Measurements from ENCODE around the gene TAF1D.
"Not testable (repeated sequence)": the region's sequence is repeated elsewhere in the genome, so short reads cannot be mapped to it uniquely, and the experiment has no call there.

TAF1D gene

GRCh38 chr11:93767018-93767417 lies 25.7 kb upstream of the TAF1D start:
- Mint-ChIP-seq H3K4me1 (no peaks in the 10 kb centered on the region), H3K9me3 (no peaks in the 10 kb centered on the region), H3K4me3 (no peak overlapping the region), H3K27me3 (ENCODE audit: low read depth) (no peaks in the 10 kb centered on the region), H3K36me3 (ENCODE audit: low read depth) (peaks cover 14% of the 10 kb centered on the region), H3K27ac (no peak overlapping the region)
- no peak for TF ChIP-seq CTCF (IDR thresholded peaks at IDR 0.05; ENCODE audit: unreplicated experiment in 3 of 3)

GRCh38 chr11:93766504-93766903 lies 25.2 kb upstream of the TAF1D start:
- Mint-ChIP-seq H3K4me1 (no peaks in the 10 kb centered on the region), H3K36me3 (ENCODE audit: low read depth) (peaks cover 15% of the 10 kb centered on the region), H3K27ac (no peak overlapping the region), H3K4me3 (no peak overlapping the region), H3K27me3 (ENCODE audit: low read depth) (no peaks in the 10 kb centered on the region), H3K9me3 (no peaks in the 10 kb centered on the region)
- TF ChIP-seq CTCF (IDR thresholded peaks at IDR 0.05; ENCODE audit: unreplicated experiment in 3 of 3), result no peak

GRCh38 chr11:93765551-93765950 lies 24.3 kb upstream of the TAF1D start:
- Mint-ChIP-seq H3K9me3 (no peaks in the 10 kb centered on the region), H3K27me3 (ENCODE audit: low read depth) (no peaks in the 10 kb centered on the region), H3K27ac (no peak overlapping the region), H3K36me3 (ENCODE audit: low read depth) (peaks cover 23% of the 10 kb centered on the region), H3K4me1 (no peaks in the 10 kb centered on the region), H3K4me3 (no peak overlapping the region)
- TF ChIP-seq CTCF (IDR thresholded peaks at IDR 0.05; ENCODE audit: unreplicated experiment in 3 of 3), result no peak

GRCh38 chr11:93761910-93762309 lies 20.6 kb upstream of the TAF1D start:
- TF ChIP-seq CTCF (IDR thresholded peaks at IDR 0.05; ENCODE audit: unreplicated experiment in 3 of 3), result no peak
- no peak overlapping the region for H3K4me3 Mint-ChIP-seq
- no peaks in the 10 kb centered on the region for H3K9me3 Mint-ChIP-seq
- H3K4me1 Mint-ChIP-seq, result no peaks in the 10 kb centered on the region
- peaks cover 52% of the 10 kb centered on the region for H3K36me3 Mint-ChIP-seq (ENCODE audit: low read depth)
- H3K27me3 Mint-ChIP-seq (ENCODE audit: low read depth), result no peaks in the 10 kb centered on the region
- H3K27ac Mint-ChIP-seq, result no peak overlapping the region

- H3K27ac Mint-ChIP-seq; H3K4me3 Mint-ChIP-seq; H3K9me3 Mint-ChIP-seq; H3K4me1 Mint-ChIP-seq; H3K27me3 Mint-ChIP-seq (ENCODE audit: low read depth): not testable (repeated sequence)
- H3K36me3 Mint-ChIP-seq (ENCODE audit: low read depth), result peaks cover 57% of the 10 kb centered on the region
Measured at GRCh38 chr11:93759123-93759522, 17.8 kb upstream of the TAF1D start.

GRCh38 chr11:93757924-93758865 lies 16.9 kb upstream of the TAF1D start:
- H3K4me1 Mint-ChIP-seq, result no peaks in the 10 kb centered on the region
- H3K36me3 Mint-ChIP-seq (ENCODE audit: low read depth), result peaks cover 58% of the 10 kb centered on the region
- TF ChIP-seq CTCF (IDR thresholded peaks at IDR 0.05; ENCODE audit: unreplicated experiment in 3 of 3), result no peak
- no peaks in the 10 kb centered on the region for H3K27me3 Mint-ChIP-seq (ENCODE audit: low read depth)
- no peak overlapping the region for H3K4me3 Mint-ChIP-seq
- H3K27ac Mint-ChIP-seq, result no peak overlapping the region
- no peaks in the 10 kb centered on the region for H3K9me3 Mint-ChIP-seq

All from nephron (organoid).